Spleen (tissue), 7 donors: ENCODE measurements around the gene SLC38A6.

Experiments used
- POLR2A ChIP-seq, 3 donors: fragments of 450-650 bp; IDR thresholded peaks; one replicate each; pipeline ENCODE4 v1.5.1; 2017; ENCODE audit warnings: antibody characterized with exemption in 3 of 3, mild to moderate bottlenecking in 1 of 3
- POLR2AphosphoS5 ChIP-seq, 3 donors: sonication (generic); formaldehyde crosslinking; IDR thresholded peaks; one replicate each; pipeline ENCODE4 v1.5.1; 2017; ENCODE audit warnings: antibody characterized with exemption in 3 of 3
- TF ChIP-seq, protein P1 (sequence below), 11 experiments: fragments of 200-600 bp in 7 of 11; fragments of 450-650 bp in 4 of 11; sonication (generic) in 4 of 11; IDR thresholded peaks in 8 of 11; conservative IDR thresholded peaks in 3 of 11; 1 replicate in 7 of 11; 2 replicates in 4 of 11; pipeline versions ENCODE4 v1.4.0 to v1.8.0; 2016 to 2021; ENCODE audit warnings: antibody characterized with exemption in 11 of 11, inconsistent platforms in 4 of 11, mild to moderate bottlenecking in 1 of 11
- donor health status: DM: no; HTN: no; CAD: no; lungs with moderate emphysema.
- donor health status: DM: no; HTN: no; CAD: no.
- donor health status: DM: no; HTN: no; CAD: no.

DNA sequence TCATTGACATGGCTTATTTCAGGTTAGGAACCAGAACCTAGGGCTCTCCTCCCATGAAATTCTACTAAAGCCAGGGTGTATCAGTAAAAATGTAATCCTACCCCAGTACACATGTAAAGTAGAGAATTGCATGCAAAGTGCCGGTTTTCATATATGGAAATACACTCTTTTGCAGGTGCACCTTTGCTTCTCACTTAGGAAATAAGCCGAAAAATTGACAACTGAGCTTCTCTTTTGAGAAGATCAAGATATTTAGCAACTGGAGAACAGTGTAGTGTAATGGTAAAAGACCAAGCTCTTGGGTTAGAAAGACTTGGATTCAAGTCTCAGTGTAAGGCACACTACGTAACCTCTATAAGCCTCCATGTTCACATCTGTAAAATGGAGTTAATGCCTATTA is 82.4 kb downstream of the SLC38A6 start:
- TF ChIP-seq, protein P1, sequence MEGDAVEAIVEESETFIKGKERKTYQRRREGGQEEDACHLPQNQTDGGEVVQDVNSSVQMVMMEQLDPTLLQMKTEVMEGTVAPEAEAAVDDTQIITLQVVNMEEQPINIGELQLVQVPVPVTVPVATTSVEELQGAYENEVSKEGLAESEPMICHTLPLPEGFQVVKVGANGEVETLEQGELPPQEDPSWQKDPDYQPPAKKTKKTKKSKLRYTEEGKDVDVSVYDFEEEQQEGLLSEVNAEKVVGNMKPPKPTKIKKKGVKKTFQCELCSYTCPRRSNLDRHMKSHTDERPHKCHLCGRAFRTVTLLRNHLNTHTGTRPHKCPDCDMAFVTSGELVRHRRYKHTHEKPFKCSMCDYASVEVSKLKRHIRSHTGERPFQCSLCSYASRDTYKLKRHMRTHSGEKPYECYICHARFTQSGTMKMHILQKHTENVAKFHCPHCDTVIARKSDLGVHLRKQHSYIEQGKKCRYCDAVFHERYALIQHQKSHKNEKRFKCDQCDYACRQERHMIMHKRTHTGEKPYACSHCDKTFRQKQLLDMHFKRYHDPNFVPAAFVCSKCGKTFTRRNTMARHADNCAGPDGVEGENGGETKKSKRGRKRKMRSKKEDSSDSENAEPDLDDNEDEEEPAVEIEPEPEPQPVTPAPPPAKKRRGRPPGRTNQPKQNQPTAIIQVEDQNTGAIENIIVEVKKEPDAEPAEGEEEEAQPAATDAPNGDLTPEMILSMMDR (IDR thresholded peaks at IDR 0.05 in 8 of 11, conservative IDR thresholded peaks at IDR 0.05 in 3 of 11) = no peak
- no peak for TF ChIP-seq POLR2AphosphoS5 (IDR thresholded peaks at IDR 0.05)
- no peak for TF ChIP-seq POLR2A (IDR thresholded peaks at IDR 0.05)
